Measurements from ENCODE around the gene SNORC. TPM values are rescaled to one million over a fixed set of nuclear protein-coding genes. Genes with fewer than 3 reads are reported as not detected.

Gene SNORC
- total and polyA plus RNA-seq, 10 of the 15 experiments (the other 5 are each of a cell fraction or from before 2014, with no cell fraction given) = 0.04 to 0.74 (median 0.45) TPM; not detected in 4

- peaks cover 8 to 31% of the 10 kb centered on the region in 2 experiments for H3K36me3 ChIP-seq (ENCODE audit: control insufficient read depth in 2 of 2, insufficient read depth in 2 of 2, low read length in 1 of 2)
- RAD21 ChIA-PET (ENCODE audit: unreplicated experiment) = no interaction called here
- no peak overlapping the region for H3K9ac ChIP-seq (ENCODE audit: control insufficient read depth, insufficient read depth, low read length)
- FAIRE-seq (no peak), ATAC-seq (no peak), DNase-seq (ENCODE audit: low read depth, low spot score) (no peak)
- H4K20me1 ChIP-seq (ENCODE audit: control insufficient read depth, insufficient read depth) = no peaks in the 10 kb centered on the region
- SMC1A ChIA-PET (ENCODE audit: uncharacterized antibody, unreplicated experiment) = interaction anchor here (0.8 kb wide), 1 partner anchor 27 kb away, joined by 4 read pairs; no protein-coding TSS in a partner anchor
- no peak overlapping the region for H3K4me3 ChIP-seq
- no peaks in the 10 kb centered on the region for H3K27me3 ChIP-seq (replicated peaks in 1 of 2; ENCODE audit: control insufficient read depth in 2 of 2, insufficient read depth in 2 of 2, low read length in 1 of 2)
- no peaks in the 10 kb centered on the region for H3K9me3 ChIP-seq (replicated peaks; ENCODE audit: control insufficient read depth, insufficient read depth, low read length)
- POLR2A ChIA-PET = interaction anchor here (0.7 kb wide), 2 partner anchors 10 to 545 kb away, joined by 3 read pairs; no protein-coding TSS in a partner anchor
- WGBS (ENCODE audit: insufficient coverage, insufficient replicate concordance, low lambda C conversion rate, missing lambda C conversion rate) = 100% methylated on average over 1 of the region's 1 CpG
- in situ Hi-C loops (cut with MboI) = no loop called here
- H2AFZ ChIP-seq (ENCODE audit: control insufficient read depth, low read depth, low read length) = no peak overlapping the region
- no TSS peak for BruUV-seq (replicated peaks)
- peaks cover 13% of the 10 kb centered on the region for H3K4me1 ChIP-seq (ENCODE audit: control insufficient read depth, insufficient read depth, low read length)
- CTCF ChIA-PET = interaction anchor here (0.9 kb wide), 1 partner anchor 195 kb away, joined by 3 read pairs; no protein-coding TSS in a partner anchor
- intact Hi-C loops (cut with micrococcal nuclease; ENCODE audit: unreplicated experiment) = no loop called here
- no peaks in the 10 kb centered on the region; the same call in 1 of the 2 replicates for H3K79me2 ChIP-seq (ENCODE audit: control insufficient read depth, insufficient read depth, low read length)
- H3K4me2 ChIP-seq (ENCODE audit: control insufficient read depth, insufficient read depth) = no peak overlapping the region
- no peak for TF ChIP-seq SUPT20H (IDR thresholded peaks at IDR 0.05; ENCODE audit: borderline replicate concordance, control insufficient read depth, low read depth, low read length)
- TF ChIP-seq YY1 (IDR thresholded peaks at IDR 0.05; ENCODE audit: low read depth, low read length) = no peak
- no peak for TF ChIP-seq ZNF274 (IDR thresholded peaks at IDR 0.05; ENCODE audit: insufficient read depth, insufficient read length)
- TF ChIP-seq NFYA (IDR thresholded peaks at IDR 0.05; ENCODE audit: borderline replicate concordance, low read depth, low read length) = no peak
- no peak for TF ChIP-seq RFX5 (IDR thresholded peaks at IDR 0.05; ENCODE audit: low read depth, low read length)
- TF ChIP-seq WRNIP1 (IDR thresholded peaks at IDR 0.05; ENCODE audit: borderline replicate concordance, low read depth, low read length) = no peak
- TF ChIP-seq MYB (IDR thresholded peaks at IDR 0.05; ENCODE audit: borderline replicate concordance, low read depth, low read length) = no peak
- no peak for TF ChIP-seq TAF1 (IDR thresholded peaks at IDR 0.05; ENCODE audit: borderline replicate concordance, low read depth, low read length)
- TF ChIP-seq FOXM1 (IDR thresholded peaks at IDR 0.05; ENCODE audit: low read depth, low read length) = no peak
- TF ChIP-seq RELA (IDR thresholded peaks at IDR 0.05; ENCODE audit: borderline replicate concordance, partially characterized antibody) = no peak
- no peak for TF ChIP-seq BCLAF1 (IDR thresholded peaks at IDR 0.05)
- no peak for TF ChIP-seq RAD51 (IDR thresholded peaks at IDR 0.05)
- TF ChIP-seq ZBTB33 (IDR thresholded peaks at IDR 0.05) = no peak
- no peak for TF ChIP-seq FOS (IDR thresholded peaks at IDR 0.05; ENCODE audit: borderline replicate concordance, extremely low read depth, insufficient read length)
- TF ChIP-seq CREM (IDR thresholded peaks at IDR 0.05; ENCODE audit: low read depth) = no peak
- no peak for TF ChIP-seq SMAD1 (IDR thresholded peaks at IDR 0.05; ENCODE audit: low read depth, partially characterized antibody)
- no peak for TF ChIP-seq BACH1 (IDR thresholded peaks at IDR 0.05; ENCODE audit: borderline replicate concordance)
- TF ChIP-seq SPI1 (IDR thresholded peaks at IDR 0.05; ENCODE audit: borderline replicate concordance, insufficient read depth, low read depth, low read length) = no peak
- no peak overlapping the region for H3K27ac ChIP-seq (ENCODE audit: control insufficient read depth, insufficient read depth)
Observed at GRCh38 chr2:232833830-232834229, 36.2 kb upstream of the SNORC start.

Measured in GM12878 (cell line).